Bronchial epithelial cell (primary cell): ENCODE measurements around the gene PELI2. TPM values are rescaled to one million over a fixed set of nuclear protein-coding genes. Genes with fewer than 3 reads are reported as not detected.
A peak's percentile ranks its signal among the peaks of the same experiment; 100 is the strongest.

Experiments
- DNase-seq: peaks from one replicate; pipeline ENCODE4 v3.0.0-alpha.2; 2010; ENCODE audit warnings: low read depth
- FAIRE-seq: peaks from 2 replicates; lab custom pipeline; 2011; peaks lifted over from hg19 to GRCh38; lab: Jason Lieb, UNC
- H3K27me3 ChIP-seq: 2 replicates; pipeline ENCODE4 v1.5.1; 2011; ENCODE audit warnings: low read length; ENCODE audit not compliant: control insufficient read depth, insufficient read depth
- H3K36me3 ChIP-seq: 2 replicates; pipeline ENCODE4 v1.5.1; 2011; ENCODE audit warnings: low read length; ENCODE audit not compliant: control insufficient read depth, insufficient read depth
- H3K4me3 ChIP-seq: 2 replicates; pipeline ENCODE4 v1.5.1; 2011; ENCODE audit warnings: mild to moderate bottlenecking, low read depth, low read length, control low read depth
- total RNA-seq: library from RNA; depleted of rRNA; stranded (reverse); fragments of >200 nt; gene quantifications from 2 replicates; pipeline ENCODE4 v1.2.1, GENCODE V29; 2014
- TF ChIP-seq, protein P1 (sequence below): IDR thresholded peaks from 2 replicates; pipeline ENCODE4 v1.5.1; 2011; ENCODE audit warnings: mild to moderate bottlenecking, moderate library complexity, low read length, control low read depth, inconsistent platforms; ENCODE audit not compliant: insufficient read depth, severe bottlenecking

The PELI2 gene
- total RNA-seq, 1 donor from 2014 or later = 2.1 TPM

- Histone ChIP-seq H3K36me3 (no peaks in the 10 kb centered on the region), H3K4me3 (no peak overlapping the region), H3K27me3 (peaks cover 21% of the 10 kb centered on the region)
- DNase-seq = no peak
- FAIRE-seq = no peak
- TF ChIP-seq, protein P1, sequence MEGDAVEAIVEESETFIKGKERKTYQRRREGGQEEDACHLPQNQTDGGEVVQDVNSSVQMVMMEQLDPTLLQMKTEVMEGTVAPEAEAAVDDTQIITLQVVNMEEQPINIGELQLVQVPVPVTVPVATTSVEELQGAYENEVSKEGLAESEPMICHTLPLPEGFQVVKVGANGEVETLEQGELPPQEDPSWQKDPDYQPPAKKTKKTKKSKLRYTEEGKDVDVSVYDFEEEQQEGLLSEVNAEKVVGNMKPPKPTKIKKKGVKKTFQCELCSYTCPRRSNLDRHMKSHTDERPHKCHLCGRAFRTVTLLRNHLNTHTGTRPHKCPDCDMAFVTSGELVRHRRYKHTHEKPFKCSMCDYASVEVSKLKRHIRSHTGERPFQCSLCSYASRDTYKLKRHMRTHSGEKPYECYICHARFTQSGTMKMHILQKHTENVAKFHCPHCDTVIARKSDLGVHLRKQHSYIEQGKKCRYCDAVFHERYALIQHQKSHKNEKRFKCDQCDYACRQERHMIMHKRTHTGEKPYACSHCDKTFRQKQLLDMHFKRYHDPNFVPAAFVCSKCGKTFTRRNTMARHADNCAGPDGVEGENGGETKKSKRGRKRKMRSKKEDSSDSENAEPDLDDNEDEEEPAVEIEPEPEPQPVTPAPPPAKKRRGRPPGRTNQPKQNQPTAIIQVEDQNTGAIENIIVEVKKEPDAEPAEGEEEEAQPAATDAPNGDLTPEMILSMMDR = no peak
Measured at GRCh38 chr14:56131865-56132833, 13.9 kb downstream of the PELI2 start.

DNA sequence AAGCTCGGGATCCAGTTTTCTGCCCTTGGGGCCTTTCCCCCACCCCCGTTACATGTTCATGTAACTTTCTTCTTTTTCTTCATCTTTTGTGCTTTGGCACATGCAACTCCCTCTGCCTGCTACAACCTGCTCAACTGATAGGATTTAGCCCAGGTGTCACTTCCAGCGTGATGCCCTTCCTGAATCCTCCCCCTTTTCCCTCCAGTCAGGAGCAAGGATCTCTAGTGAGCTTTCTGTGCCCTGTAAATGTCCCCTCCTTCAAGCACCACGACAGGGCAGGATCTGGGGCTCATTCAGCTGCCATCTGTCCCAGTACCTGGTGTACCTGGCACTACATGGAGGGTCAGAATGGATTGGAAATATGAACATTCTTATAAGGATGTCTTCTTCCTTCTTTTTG lies 15.3 kb downstream of the PELI2 start:
- no peak for FAIRE-seq
- DNase-seq = peak; percentile 36
- TF ChIP-seq, protein P1 = no peak

DNA sequence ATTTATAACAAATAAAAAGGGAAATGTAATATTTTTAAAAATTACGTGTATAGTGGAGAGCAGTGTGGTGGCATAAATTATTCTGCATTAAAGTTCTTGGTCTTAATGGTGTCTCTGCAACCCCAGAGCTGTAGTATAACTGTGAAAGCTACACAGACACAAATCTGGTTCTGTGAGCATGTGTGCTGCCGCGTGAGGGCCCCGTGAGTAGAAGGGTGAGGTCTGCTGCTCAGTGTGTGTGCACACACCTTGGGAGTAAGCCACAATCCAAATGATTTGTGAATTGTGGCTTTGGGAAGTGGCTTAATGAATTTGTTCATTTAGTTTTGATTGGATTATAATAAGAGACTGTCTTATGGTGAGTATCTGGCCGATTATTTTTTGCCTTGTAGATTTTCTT lies 16.8 kb downstream of the PELI2 start:
- Histone ChIP-seq H3K4me3 (no peak overlapping the region), H3K27me3 (peaks cover 11% of the 10 kb centered on the region), H3K36me3 (no peaks in the 10 kb centered on the region)
- DNase-seq (no peak), FAIRE-seq (no peak)
- TF ChIP-seq, protein P1 = no peak

More for the DNA sequence above, 15.3 kb downstream of the PELI2 start:
- Histone ChIP-seq H3K27me3 (peaks cover 20% of the 10 kb centered on the region), H3K36me3 (no peaks in the 10 kb centered on the region), H3K4me3 (no peak overlapping the region)

GRCh38 chr14:56135668-56136067 lies 17.5 kb downstream of the PELI2 start:
- Histone ChIP-seq H3K36me3 (no peaks in the 10 kb centered on the region), H3K4me3 (no peak overlapping the region), H3K27me3 (peaks cover 8% of the 10 kb centered on the region)
- TF ChIP-seq, protein P1 = no peak
- FAIRE-seq = no peak
- no peak for DNase-seq

GRCh38 chr14:56136571-56137452 lies 18.6 kb downstream of the PELI2 start:
- TF ChIP-seq, protein P1 = no peak
- Histone ChIP-seq H3K4me3 (no peak overlapping the region), H3K36me3 (no peaks in the 10 kb centered on the region), H3K27me3 (peaks cover 8% of the 10 kb centered on the region)
- no peak for DNase-seq
- peak; percentile 50 for FAIRE-seq
